ENCODE data around the gene CDH23. TPM values are rescaled to one million over a fixed set of nuclear protein-coding genes. Genes with fewer than 3 reads are reported as not detected.

The CDH23 gene
- polyA plus RNA-seq, 1 donor from 2014 or later, result 6.6 TPM

- no peak overlapping the region for H3K9ac ChIP-seq (ENCODE audit: low read length)
- H3K9me3 ChIP-seq (ENCODE audit: low read length), result no peaks in the 10 kb centered on the region
- no peaks in the 10 kb centered on the region for H3F3A ChIP-seq (ENCODE audit: insufficient read depth, low read length, poor library complexity, severe bottlenecking)
- no peaks in the 10 kb centered on the region for H4K20me1 ChIP-seq (ENCODE audit: insufficient read depth)
- no peak overlapping the region for H3K4me2 ChIP-seq (ENCODE audit: low read length)
- no peaks in the 10 kb centered on the region for H3K79me2 ChIP-seq (replicated peaks; ENCODE audit: insufficient read depth, low read length)
- no peaks in the 10 kb centered on the region for H3K36me3 ChIP-seq (ENCODE audit: insufficient read depth, low read length)
- H3K27ac ChIP-seq (ENCODE audit: low read length), result no peak overlapping the region
- no peak overlapping the region for H3K4me3 ChIP-seq (ENCODE audit: low read length)
- no peaks in the 10 kb centered on the region for H3K9me2 ChIP-seq (ENCODE audit: insufficient read depth, low read length)
- no peak overlapping the region for H2AFZ ChIP-seq (ENCODE audit: low read depth, low read length)
- TF ChIP-seq POLR2AphosphoS5 (IDR thresholded peaks at IDR 0.05) (no peak), MXI1 (conservative IDR thresholded peaks at IDR 0.05; ENCODE audit: poor library complexity, severe bottlenecking) (no peak), RAD21 (conservative IDR thresholded peaks at IDR 0.05) (no peak), SMC3 (conservative IDR thresholded peaks at IDR 0.05; ENCODE audit: poor library complexity) (no peak), TAF1 (IDR thresholded peaks at IDR 0.05; ENCODE audit: low read depth) (no peak), REST (IDR thresholded peaks at IDR 0.05; ENCODE audit: borderline replicate concordance) (no peak), EZH2 (IDR thresholded peaks at IDR 0.05; ENCODE audit: borderline replicate concordance, insufficient read depth, low read length, poor library complexity, severe bottlenecking) (no peak), EP300 (conservative IDR thresholded peaks at IDR 0.05; ENCODE audit: poor library complexity, severe bottlenecking) (no peak), CTCF (IDR thresholded peaks at IDR 0.05; ENCODE audit: poor library complexity, severe bottlenecking) (no peak)
- H3K27me3 ChIP-seq (ENCODE audit: insufficient read depth, low read depth, low read length), result no peaks in the 10 kb centered on the region
Observed at GRCh38 chr10:71440506-71441035, 43.9 kb downstream of the CDH23 start.

- no peaks in the 10 kb centered on the region for H3K79me2 ChIP-seq (replicated peaks; ENCODE audit: insufficient read depth, low read length)
- no peak overlapping the region for H3K27ac ChIP-seq (ENCODE audit: low read length)
- no peak for TF ChIP-seq SMC3 (conservative IDR thresholded peaks at IDR 0.05; ENCODE audit: poor library complexity)
- no peak for TF ChIP-seq TAF1 (IDR thresholded peaks at IDR 0.05; ENCODE audit: low read depth)
- TF ChIP-seq MXI1 (conservative IDR thresholded peaks at IDR 0.05; ENCODE audit: poor library complexity, severe bottlenecking), result no peak
- TF ChIP-seq EZH2 (IDR thresholded peaks at IDR 0.05; ENCODE audit: borderline replicate concordance, insufficient read depth, low read length, poor library complexity, severe bottlenecking), result no peak
- TF ChIP-seq REST (IDR thresholded peaks at IDR 0.05; ENCODE audit: borderline replicate concordance), result no peak
- no peak for TF ChIP-seq POLR2AphosphoS5 (IDR thresholded peaks at IDR 0.05)
- no peak for TF ChIP-seq EP300 (conservative IDR thresholded peaks at IDR 0.05; ENCODE audit: poor library complexity, severe bottlenecking)
- TF ChIP-seq RAD21 (conservative IDR thresholded peaks at IDR 0.05), result no peak
- no peaks in the 10 kb centered on the region for H4K20me1 ChIP-seq (ENCODE audit: insufficient read depth)
- H3K9me3 ChIP-seq (ENCODE audit: low read length), result no peaks in the 10 kb centered on the region
- H3K9me2 ChIP-seq (ENCODE audit: insufficient read depth, low read length), result no peaks in the 10 kb centered on the region
- H2AFZ ChIP-seq (ENCODE audit: low read depth, low read length), result no peak overlapping the region
- no peak overlapping the region for H3K4me2 ChIP-seq (ENCODE audit: low read length)
- H3K4me3 ChIP-seq (ENCODE audit: low read length), result no peak overlapping the region
- no peaks in the 10 kb centered on the region for H3F3A ChIP-seq (ENCODE audit: insufficient read depth, low read length, poor library complexity, severe bottlenecking)
- H3K36me3 ChIP-seq (ENCODE audit: insufficient read depth, low read length), result no peaks in the 10 kb centered on the region
- H3K9ac ChIP-seq (ENCODE audit: low read length), result no peak overlapping the region
- H3K27me3 ChIP-seq (ENCODE audit: insufficient read depth, low read depth, low read length), result no peaks in the 10 kb centered on the region
Observed at GRCh38 chr10:71442000-71442399, 45.3 kb downstream of the CDH23 start.

All from neural cell (in vitro differentiated cells).